Tibial nerve (tissue), 4 donors: Measurements from ENCODE around the gene ZBTB26. TPM values are rescaled to one million over a fixed set of nuclear protein-coding genes. Genes with fewer than 3 reads are reported as not detected.
"Not testable (repeated sequence)": the region's sequence is repeated elsewhere in the genome, so short reads cannot be mapped to it uniquely, and the experiment has no call there.

Experiments
- DNase-seq, 2 donors: peaks; one replicate each; pipeline ENCODE4 v3.0.0-alpha.2; 2019; ENCODE audit warnings: low spot score in 2 of 2
- H3K27ac ChIP-seq, 4 donors: fragments of 200-600 bp; sonication (generic) in 3 of 4; one replicate each; pipeline ENCODE4 v1.5.1; 2017 to 2019; ENCODE audit warnings: mild to moderate bottlenecking in 1 of 4
- H3K27me3 ChIP-seq, 2 donors: fragments of 200-600 bp; sonication (generic) in 1 of 2; one replicate each; pipeline versions ENCODE4 v1.5.1 to v1.6.0; 2017 to 2019
- H3K36me3 ChIP-seq, 3 donors: fragments of 200-600 bp; sonication (generic); one replicate each; pipeline ENCODE4 v1.5.1; 2018 to 2019
- H3K4me1 ChIP-seq, 4 donors: fragments of 200-600 bp; sonication (generic) in 3 of 4; one replicate each; pipeline ENCODE4 v1.5.1; 2017 to 2019
- H3K4me3 ChIP-seq, 4 donors: fragments of 200-600 bp; sonication (generic) in 3 of 4; one replicate each; pipeline ENCODE4 v1.5.1; 2017 to 2019; ENCODE audit warnings: mild to moderate bottlenecking in 1 of 4, moderate library complexity in 1 of 4
- H3K9me3 ChIP-seq, 4 donors: fragments of 200-600 bp; sonication (generic) in 3 of 4; one replicate each; pipeline ENCODE4 v1.5.1; 2017 to 2019
- EP300 ChIP-seq, 2 donors: sonication (generic); formaldehyde crosslinking; IDR thresholded peaks; one replicate each; pipeline ENCODE4 v1.6.1; 2017; ENCODE audit warnings: antibody characterized with exemption in 2 of 2, mild to moderate bottlenecking in 1 of 2
- POLR2A ChIP-seq, 2 donors: fragments of 450-650 bp; IDR thresholded peaks; one replicate each; pipeline ENCODE4 v1.6.1; 2017; ENCODE audit warnings: antibody characterized with exemption in 2 of 2, mild to moderate bottlenecking in 2 of 2, moderate library complexity in 2 of 2
- whole genome bisulfite sequencing, 2 donors: methylation state at CpG; one replicate each; pipeline ENCODE4 v1.1.5; 2018; 5-methylcytosine and 5-hydroxymethylcytosine counted together
- total RNA-seq, 4 donors: library from RNA; depleted of rRNA; stranded (reverse); fragments of >200 nt; gene quantifications; one replicate each; pipeline ENCODE4 v1.1.0, GENCODE V29; 2016
- TF ChIP-seq, protein P1 (sequence below), 5 experiments: fragments of 200-600 bp in 3 of 5; fragments of 450-650 bp in 2 of 5; sonication (generic) in 3 of 5; IDR thresholded peaks; one replicate each; pipeline ENCODE4 v1.5.1; 2016 to 2019; ENCODE audit warnings: antibody characterized with exemption in 5 of 5, mild to moderate bottlenecking in 3 of 5, moderate library complexity in 2 of 5

Gene ZBTB26
- total RNA-seq, 4 donors from 2014 or later, result 4.9 to 9.0 (median 6.2) TPM

DNA sequence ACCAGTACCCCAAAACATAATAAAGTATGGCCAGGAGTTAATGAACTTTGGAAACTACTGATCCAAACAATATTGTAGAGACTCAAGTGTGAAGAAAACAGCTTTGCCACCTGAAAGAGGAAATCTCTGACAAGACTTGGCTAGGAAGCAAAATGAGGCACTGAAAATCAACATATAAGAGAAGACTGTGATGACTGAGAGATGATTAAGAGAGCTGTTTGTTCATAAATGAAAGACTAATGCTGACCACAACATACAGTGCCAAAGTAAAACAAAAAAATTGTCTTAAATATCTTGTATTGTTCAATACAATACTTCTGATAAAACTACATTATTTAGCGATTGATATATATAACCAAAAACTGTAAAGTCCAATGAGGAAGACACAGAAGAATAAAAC is 33.3 kb downstream of the ZBTB26 start:
- H3K9me3 ChIP-seq, result no peaks in the 10 kb centered on the region

DNA sequence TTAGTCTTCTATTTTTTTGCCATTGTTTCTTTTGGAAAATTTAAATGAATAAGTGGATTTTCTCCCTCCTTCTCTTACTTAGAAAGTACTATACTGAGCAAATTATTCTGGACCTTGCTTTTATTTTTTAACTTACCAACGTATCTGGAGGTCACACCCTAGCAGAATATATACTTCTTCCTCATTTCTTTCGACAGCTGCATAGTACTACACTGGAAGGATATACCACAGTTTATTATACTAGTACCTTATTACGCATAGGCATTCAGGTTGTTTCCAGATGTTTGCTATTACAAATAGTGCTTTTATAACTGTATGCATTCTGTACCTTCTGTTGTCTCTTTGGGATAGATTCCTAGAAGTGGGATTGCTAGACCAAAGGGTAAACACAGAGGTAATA is 42.8 kb downstream of the ZBTB26 start:
- no peak overlapping the region for H3K27ac ChIP-seq

More for the DNA sequence above, 33.3 kb downstream of the ZBTB26 start:
- no peak overlapping the region for H3K4me3 ChIP-seq
- DNase-seq, result no peak
- no peaks in the 10 kb centered on the region for H3K27me3 ChIP-seq
- H3K4me1 ChIP-seq, result peaks cover 0 to 60% (median 12%) of the 10 kb centered on the region in 4 donors
- no peak overlapping the region for H3K27ac ChIP-seq
- peaks cover 0 to 29% (median 7%) of the 10 kb centered on the region in 3 donors for H3K36me3 ChIP-seq
- TF ChIP-seq EP300 (IDR thresholded peaks at IDR 0.05) (no peak), POLR2A (IDR thresholded peaks at IDR 0.05) (no peak)
- TF ChIP-seq, protein P1, sequence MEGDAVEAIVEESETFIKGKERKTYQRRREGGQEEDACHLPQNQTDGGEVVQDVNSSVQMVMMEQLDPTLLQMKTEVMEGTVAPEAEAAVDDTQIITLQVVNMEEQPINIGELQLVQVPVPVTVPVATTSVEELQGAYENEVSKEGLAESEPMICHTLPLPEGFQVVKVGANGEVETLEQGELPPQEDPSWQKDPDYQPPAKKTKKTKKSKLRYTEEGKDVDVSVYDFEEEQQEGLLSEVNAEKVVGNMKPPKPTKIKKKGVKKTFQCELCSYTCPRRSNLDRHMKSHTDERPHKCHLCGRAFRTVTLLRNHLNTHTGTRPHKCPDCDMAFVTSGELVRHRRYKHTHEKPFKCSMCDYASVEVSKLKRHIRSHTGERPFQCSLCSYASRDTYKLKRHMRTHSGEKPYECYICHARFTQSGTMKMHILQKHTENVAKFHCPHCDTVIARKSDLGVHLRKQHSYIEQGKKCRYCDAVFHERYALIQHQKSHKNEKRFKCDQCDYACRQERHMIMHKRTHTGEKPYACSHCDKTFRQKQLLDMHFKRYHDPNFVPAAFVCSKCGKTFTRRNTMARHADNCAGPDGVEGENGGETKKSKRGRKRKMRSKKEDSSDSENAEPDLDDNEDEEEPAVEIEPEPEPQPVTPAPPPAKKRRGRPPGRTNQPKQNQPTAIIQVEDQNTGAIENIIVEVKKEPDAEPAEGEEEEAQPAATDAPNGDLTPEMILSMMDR (IDR thresholded peaks at IDR 0.05), result no peak
- 94 to 98% methylated on average over 1 of the region's 1 CpG for WGBS, 2 donors

DNA sequence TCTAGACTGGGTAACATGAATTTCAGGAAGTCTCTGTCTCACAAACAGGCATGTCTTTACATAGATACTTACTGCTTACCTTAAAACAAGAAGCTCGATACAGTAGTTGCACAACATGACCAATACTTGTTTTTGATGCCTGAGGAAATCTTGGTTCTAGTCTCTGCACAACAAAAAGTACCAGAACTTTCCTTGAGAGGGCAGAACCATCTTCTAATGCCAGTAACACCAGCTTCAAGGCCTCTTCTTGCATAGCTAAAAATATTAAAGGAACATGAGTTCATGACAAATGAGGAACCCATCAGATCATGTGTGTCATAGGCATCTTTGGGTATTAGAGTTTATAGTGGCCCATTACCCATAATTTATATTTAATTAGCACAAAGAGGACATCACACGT is 48.2 kb downstream of the ZBTB26 start:
- DNase-seq, result no peak
- Histone ChIP-seq H3K4me1 (no peaks in the 10 kb centered on the region), H3K27me3 (no peaks in the 10 kb centered on the region), H3K9me3 (no peaks in the 10 kb centered on the region), H3K4me3 (no peak overlapping the region), H3K36me3 (peaks cover 3 to 90% (median 19%) of the 10 kb centered on the region in 3 donors), H3K27ac (no peak overlapping the region)
- WGBS, 2 donors, result 84 to 94% methylated on average over 2 of the region's 2 CpGs
- TF ChIP-seq EP300 (IDR thresholded peaks at IDR 0.05) (no peak), POLR2A (IDR thresholded peaks at IDR 0.05) (no peak)
- TF ChIP-seq, protein P1 (IDR thresholded peaks at IDR 0.05), result no peak

More for the DNA sequence above, 42.8 kb downstream of the ZBTB26 start:
- WGBS, 2 donors, result 55 to 70% methylated on average over 3 of the region's 3 CpGs
- Histone ChIP-seq H3K4me1 (no peaks in the 10 kb centered on the region), H3K27me3 (no peaks in the 10 kb centered on the region), H3K9me3 (no peaks in the 10 kb centered on the region), H3K4me3 (no peak overlapping the region), H3K36me3 (peaks cover 0 to 87% (median 16%) of the 10 kb centered on the region in 3 donors)
- DNase-seq, result no peak
- TF ChIP-seq POLR2A (IDR thresholded peaks at IDR 0.05) (no peak), EP300 (IDR thresholded peaks at IDR 0.05) (no peak)
- TF ChIP-seq, protein P1 (IDR thresholded peaks at IDR 0.05), result no peak

DNA sequence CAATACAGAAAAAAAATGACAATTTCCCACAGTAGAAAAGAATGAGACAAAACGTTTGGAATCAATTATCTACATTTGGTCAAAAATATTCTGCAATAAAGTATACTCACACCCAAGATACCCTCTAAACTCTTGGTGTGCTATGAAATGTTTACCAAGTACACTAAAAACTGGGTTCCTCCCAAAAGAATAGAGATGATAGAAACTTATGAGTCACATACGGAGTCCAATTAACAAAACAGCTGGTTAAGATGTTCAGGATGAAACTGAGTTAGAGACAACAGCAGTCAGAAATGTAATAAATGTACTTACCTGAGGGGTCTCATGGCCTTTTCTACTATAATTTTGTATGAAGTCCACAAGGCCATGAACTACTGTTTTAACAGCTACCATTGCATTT is 51.9 kb downstream of the ZBTB26 start:
- Histone ChIP-seq H3K27me3 (no peaks in the 10 kb centered on the region), H3K4me3 (no peak overlapping the region), H3K27ac (no peak overlapping the region), H3K36me3 (peaks cover 3 to 98% (median 19%) of the 10 kb centered on the region in 3 donors), H3K9me3 (no peaks in the 10 kb centered on the region), H3K4me1 (no peaks in the 10 kb centered on the region)
- 68 to 76% methylated on average over 2 of the region's 2 CpGs for WGBS, 2 donors
- no peak for DNase-seq
- TF ChIP-seq POLR2A (IDR thresholded peaks at IDR 0.05), result no peak
- TF ChIP-seq EP300 (IDR thresholded peaks at IDR 0.05), result no peak
- TF ChIP-seq, protein P1 (IDR thresholded peaks at IDR 0.05), result no peak

DNA sequence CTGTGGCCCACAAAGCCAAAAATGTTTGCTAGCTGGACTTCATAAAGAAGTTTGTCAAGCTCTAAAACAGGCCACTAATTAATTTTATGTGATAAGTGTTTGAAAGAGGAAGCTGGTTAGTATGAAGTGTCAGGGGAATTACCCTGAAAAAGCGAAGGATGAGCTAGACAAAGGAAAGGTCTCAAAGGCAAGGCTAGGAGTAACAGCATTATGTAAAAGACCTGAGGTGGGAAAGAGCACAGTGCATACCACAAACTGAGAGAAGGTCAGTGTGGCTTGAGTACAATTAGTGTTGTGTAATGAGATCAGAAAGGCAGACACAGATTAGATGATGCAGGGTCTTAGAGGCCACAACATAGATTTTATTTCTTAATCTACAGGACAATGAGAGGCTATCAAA is 55.8 kb downstream of the ZBTB26 start:
- TF ChIP-seq, protein P1 (IDR thresholded peaks at IDR 0.05), result no peak
- TF ChIP-seq EP300 (IDR thresholded peaks at IDR 0.05) (no peak), POLR2A (IDR thresholded peaks at IDR 0.05) (no peak)

DNA sequence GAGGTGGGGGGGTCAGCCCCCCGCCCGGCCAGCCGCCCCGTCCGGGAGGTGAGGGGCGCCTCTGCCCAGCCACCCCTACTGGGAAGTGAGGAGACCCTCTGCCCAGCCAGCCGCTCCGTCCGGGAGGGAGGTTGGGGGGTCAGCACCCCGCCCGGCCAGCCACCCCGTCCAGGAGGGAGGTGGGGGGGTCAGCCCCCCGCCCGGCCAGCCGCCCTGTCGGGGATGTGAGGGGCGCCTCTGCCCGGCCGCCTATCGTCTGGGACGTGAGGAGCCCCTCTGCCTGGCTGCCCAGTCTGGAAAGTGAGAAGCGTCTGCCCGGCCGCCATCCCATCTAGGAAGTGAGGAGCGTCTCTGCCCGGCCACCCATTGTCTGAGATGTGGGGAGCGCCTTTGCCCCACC is 64.0 kb downstream of the ZBTB26 start:
- peaks cover 0 to 48% (median 0%) of the 10 kb centered on the region in 3 donors for H3K36me3 ChIP-seq
- not testable (repeated sequence) for H3K27ac ChIP-seq, DNase-seq, H3K4me1 ChIP-seq, H3K27me3 ChIP-seq, H3K9me3 ChIP-seq, H3K4me3 ChIP-seq
- no CpG with 5 or more reads among the region's 27 CpGs for WGBS, 2 donors

More for the DNA sequence above, 55.8 kb downstream of the ZBTB26 start:
- Histone ChIP-seq H3K27me3 (no peaks in the 10 kb centered on the region), H3K27ac (no peak overlapping the region), H3K36me3 (peaks cover 3 to 98% (median 16%) of the 10 kb centered on the region in 3 donors), H3K9me3 (no peaks in the 10 kb centered on the region), H3K4me1 (no peaks in the 10 kb centered on the region), H3K4me3 (no peak overlapping the region)
- DNase-seq, result no peak
- whole genome bisulfite sequencing, 2 donors, result 83% methylated on average over 1 of the region's 1 CpG
